HG03097 (cell line): ENCODE results near the gene RAD51B.
A peak's percentile ranks its signal among the peaks of the same experiment; 100 is the strongest.

Source experiments
- ATAC-seq: cut with Tn5 transposase; IDR thresholded peaks from one replicate; pipeline ENCODE4 v1.9.1; 2021; ENCODE audit not compliant: unreplicated experiment, low FRiP score

RAD51B gene

GRCh38 chr14:67833403-67833802 lies 13.8 kb downstream of the RAD51B start:
- no peak for ATAC-seq

DNA sequence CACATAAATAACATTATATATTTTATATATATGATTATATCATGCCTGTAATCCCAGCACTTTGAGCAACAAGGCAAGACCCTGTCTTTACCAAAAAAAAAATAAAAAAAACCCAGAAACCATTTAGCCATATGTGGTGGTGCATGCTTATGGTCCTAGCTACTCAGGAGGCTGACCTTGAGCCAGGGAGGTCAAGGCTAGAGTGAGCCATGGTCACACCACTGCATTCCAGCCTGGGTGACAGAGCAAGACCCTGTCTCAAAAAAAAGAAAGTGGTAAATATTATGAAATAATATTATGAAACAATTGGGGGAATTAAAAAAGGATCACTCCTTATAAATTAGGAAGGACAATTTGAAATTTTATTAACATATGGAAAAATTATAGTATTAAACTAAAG lies 16.0 kb downstream of the RAD51B start:
- no peak for ATAC-seq

DNA sequence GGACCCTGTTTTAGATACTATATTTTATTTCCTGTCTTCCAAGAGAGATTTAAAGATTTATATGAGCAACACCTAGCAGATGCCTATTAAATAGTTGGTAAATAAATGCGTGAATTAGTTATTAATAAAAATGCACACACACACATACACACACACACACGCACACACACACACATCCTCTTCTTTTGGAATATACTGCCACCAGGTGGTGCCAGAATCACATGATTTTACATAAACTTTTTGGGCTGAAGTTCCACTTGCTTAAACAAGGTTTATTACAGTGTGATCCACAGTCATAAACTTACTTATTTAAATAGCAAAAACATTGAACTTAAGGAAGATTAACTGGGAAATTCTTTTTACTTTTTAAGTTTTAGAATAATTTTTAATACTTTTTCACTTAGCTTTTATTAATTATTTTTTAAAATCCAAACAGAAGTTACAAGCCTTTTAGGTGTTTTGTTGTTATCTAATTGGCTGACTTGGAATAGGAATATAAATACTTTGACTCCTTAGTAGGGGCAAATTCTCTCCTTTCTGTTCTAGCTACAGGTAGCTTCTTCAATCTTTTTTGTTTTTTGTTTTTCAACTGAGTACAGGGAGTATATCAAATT lies 17.5 kb downstream of the RAD51B start:
- ATAC-seq, result no peak

DNA sequence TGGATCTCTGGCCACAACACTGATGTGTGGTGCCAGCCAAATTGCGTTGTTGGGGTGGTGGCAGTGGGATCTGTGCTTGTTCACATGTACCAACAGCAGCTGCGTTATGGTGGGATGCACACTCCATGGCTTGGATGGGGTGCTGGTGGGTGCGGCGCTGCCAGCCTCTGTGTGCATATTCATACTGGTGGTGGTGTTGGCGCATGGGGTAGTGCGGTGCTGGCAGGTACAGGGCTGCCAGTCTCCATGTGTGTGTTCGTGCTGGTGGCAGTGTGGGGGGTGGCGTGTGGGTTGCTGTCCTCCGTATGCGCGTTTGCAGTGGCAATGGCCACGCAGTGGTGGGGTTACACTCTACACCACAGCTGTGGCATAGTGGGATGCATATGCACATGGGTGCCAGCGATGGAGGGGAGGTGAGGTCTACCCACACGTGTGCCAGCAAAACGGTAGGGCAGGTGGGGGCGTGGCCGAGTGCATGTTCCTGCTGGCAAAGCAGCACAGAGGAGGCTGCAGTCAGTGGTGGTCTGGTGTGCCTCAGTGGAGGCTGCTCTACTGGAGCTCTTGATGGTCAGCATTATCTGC lies 26.5 kb downstream of the RAD51B start:
- no peak for ATAC-seq

- no peak for ATAC-seq
Measured at GRCh38 chr14:67850066-67850830, 30.7 kb downstream of the RAD51B start.

GRCh38 chr14:67851785-67852410 lies 32.3 kb downstream of the RAD51B start:
- no peak for ATAC-seq

DNA sequence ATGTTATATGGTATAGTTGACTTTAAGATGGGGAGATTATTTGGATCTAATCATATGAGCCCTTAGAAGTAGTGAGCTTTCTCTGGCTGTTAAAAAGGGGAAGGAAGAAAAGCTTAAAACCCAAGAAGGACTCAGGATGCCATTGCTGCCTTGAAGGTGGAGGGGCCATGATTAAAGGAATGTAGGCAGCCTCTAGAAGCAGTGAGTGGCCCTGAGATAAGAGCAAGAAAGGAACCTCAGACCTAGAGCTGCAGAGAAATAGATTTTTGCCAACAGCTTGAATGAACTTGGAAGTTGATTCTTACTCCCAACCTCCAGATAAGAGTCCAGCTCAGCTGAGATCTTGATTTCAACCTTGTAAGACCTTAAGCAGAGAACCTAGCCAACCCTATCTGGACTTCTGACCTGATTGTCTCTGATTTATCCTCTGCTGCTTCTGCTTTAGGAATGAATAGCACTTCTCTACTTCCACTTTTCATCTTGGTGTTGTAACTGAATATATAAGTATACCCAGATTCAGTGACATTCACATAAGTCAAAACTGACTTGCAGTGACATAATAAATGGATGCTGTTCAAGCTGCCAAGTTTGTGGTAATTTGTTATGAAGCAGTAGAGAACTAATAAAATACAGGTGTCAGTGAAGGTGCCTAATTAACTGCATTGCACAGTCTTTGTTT lies 33.5 kb downstream of the RAD51B start:
- ATAC-seq, result no peak

DNA sequence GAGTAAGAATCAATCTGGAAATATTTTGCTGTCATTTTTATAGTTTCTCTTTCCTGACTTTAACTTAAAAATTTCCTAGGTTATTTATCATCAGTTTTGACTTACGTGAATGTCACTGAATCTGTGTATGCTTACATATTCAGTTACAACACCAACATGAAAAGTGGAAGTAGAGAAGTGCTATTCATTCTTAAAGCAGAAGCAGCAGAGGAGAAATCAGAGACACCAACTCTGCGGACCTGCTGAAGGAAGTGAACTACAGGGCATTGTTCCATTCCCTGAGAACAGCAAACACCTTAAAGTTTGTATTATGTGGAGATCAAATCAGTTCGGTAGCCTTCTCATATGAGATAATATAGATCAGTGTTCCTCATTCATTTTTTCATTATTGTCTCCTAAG lies 34.1 kb downstream of the RAD51B start:
- no peak for ATAC-seq

- no peak for ATAC-seq
Measured at GRCh38 chr14:67856827-67857226, 37.2 kb downstream of the RAD51B start.

DNA sequence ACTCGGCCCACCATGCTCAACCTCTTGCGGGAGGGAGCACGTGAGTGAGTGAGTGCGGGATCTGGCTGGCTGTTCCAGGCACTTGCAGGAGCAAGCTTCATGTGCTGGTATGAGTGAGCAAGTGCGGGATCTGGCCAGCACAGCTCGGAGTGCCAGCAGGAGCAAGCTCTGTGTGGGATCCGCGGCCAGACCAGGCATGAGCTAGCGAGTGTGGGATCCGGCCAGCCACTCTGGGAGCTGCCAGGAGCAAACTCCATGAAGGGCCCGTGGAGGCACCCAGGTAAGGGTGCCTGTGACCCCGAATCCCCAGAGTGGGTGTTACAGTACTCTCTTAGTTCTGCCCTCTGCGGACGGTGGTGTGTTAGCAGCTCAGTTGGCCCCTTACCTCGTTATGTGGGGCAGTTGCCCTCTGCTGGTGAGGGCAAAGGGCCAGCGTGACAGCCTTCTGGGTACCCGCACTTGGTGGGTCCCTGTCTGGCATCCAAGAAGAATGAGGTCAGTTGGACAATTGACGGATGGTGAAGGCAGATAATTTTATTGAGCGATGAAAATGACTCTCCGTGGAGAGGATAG lies 38.3 kb downstream of the RAD51B start:
- ATAC-seq, result no peak

DNA sequence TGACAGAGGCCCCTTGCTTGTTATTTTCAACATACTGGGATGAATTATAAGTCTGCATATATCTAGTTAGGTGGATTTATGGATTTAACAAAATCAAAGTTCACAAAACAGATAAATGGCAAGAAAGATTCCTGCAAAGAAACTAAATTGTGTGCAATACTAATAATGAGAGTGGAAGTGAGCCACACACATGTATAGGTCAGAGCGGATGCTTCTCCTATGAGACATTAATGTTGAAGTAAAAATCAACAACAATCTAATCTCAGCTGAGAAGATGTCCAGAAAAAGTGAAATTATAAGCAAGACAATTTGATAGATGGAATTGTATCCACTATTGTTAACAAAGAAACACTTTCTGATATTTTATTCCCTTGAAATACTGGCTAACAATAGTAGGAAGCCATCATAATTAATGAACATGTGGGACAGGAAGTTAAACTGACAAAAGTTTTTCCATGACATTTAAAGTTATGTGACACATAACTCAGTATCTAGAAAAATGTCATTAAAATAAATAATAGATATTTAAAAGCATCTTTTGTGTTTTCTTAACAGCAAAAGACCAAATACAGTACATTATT lies 39.7 kb downstream of the RAD51B start:
- ATAC-seq, result no peak

- ATAC-seq, result no peak
Measured at GRCh38 chr14:67863223-67863622, 43.6 kb downstream of the RAD51B start.

- no peak for ATAC-seq
Measured at GRCh38 chr14:67875175-67876006, 55.8 kb downstream of the RAD51B start.

- ATAC-seq, result no peak
Measured at GRCh38 chr14:67879026-67879425, 59.4 kb downstream of the RAD51B start.

DNA sequence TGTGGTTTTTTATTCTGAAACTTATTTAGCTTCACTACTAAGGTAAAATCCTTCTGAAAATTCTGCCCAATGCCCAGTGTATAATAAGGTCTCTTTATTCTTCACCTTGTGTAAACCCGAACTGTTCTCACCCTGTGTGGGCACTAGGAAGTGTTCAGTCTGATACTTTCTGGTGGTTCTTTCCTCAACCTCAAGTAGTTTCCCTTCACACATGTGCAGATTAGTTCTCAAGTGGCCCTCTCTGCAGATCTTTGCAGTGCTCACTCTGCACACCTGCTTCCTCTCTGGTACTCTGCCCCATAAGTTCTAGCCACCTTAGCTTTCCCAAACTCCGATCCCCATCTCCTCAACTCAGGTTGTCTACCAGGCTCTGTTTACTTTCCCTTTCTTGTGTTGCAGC lies 61.6 kb downstream of the RAD51B start:
- peak; percentile 95 for ATAC-seq

DNA sequence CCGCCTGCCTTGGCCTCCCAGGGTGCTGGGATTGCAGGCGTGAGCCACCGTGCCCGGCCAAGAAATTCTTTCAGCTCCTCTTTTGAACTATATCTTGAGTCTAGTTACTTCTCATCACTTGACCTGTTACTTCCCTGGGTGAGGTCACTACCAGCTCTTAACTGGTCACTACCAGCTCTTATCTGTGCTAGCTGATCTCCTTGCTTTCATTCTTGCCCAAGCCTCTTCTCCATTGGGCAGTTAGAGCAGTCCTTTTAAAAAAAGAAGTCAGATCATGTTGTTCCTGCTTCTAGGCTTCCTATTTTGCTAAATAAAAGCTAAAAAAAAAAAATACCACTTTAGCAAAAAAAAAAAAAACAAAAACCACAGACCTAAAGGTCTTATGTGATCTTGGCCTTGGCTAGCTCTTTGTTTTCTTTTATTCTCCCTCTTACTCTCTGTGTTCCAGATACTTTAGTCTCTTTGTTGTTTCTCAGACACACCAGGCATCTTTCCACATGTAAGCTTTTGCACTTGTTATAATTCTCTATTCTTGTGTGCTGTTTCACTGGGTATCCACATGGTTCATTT lies 63.5 kb downstream of the RAD51B start:
- no peak for ATAC-seq

GRCh38 chr14:67883717-67884116 lies 64.1 kb downstream of the RAD51B start:
- ATAC-seq, result no peak

DNA sequence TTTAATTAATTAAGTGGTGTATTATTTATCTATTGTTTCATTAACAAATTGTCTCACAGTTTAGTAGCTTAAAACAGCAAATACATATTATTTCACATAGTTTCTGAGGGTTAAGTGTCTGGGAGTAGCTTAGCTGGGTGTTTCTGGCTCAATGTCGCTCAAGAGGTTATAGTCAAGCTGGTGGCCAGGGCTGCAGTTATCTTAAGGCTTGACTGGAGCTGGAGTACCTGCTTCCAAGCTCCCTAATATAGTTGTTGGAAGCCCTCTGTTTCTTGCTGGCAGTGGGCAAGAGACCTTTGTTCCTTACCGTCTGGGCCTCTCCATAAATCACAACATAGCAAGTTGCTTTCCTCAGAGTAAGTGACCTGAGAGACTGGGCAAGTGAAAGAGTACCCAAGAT lies 66.6 kb downstream of the RAD51B start:
- ATAC-seq, result no peak

- ATAC-seq, result no peak
Measured at GRCh38 chr14:67887478-67887877, 67.9 kb downstream of the RAD51B start.
